OCI-LY7 (cell line): ENCODE measurements around the gene CIAO3. TPM values are rescaled to one million over a fixed set of nuclear protein-coding genes. Genes with fewer than 3 reads are reported as not detected.

Experiments used
- BruUV-seq: library from RNA; stranded (reverse); fragments of 400-500 nt; replicated peaks from 2 replicates; lab custom pipeline; 2021; lab: Mats Ljungman, UMichigan
- CTCF ChIA-PET: fragments of 300-600 bp; sonication (Branson Sonifier 250); formaldehyde crosslinking; loops from one replicate; lab custom pipeline; 2022; ENCODE audit warnings: antibody characterized with exemption; ENCODE audit not compliant: unreplicated experiment; lab: Charles Lee
- POLR2A ChIA-PET: fragments of 300-600 bp; sonication (Branson Sonifier 250); formaldehyde crosslinking; loops from one replicate; lab custom pipeline; 2022; ENCODE audit warnings: antibody characterized with exemption; lab: Charles Lee
- DNase-seq: peaks from one replicate; pipeline ENCODE4 v3.0.0-alpha.2; 2015; ENCODE audit warnings: low spot score
- H2AFZ ChIP-seq: fragments of 200-600 bp; sonication (generic), shearing (Covaris generic); 2 replicates; pipeline ENCODE4 v1.6.1; 2014; ENCODE audit warnings: mild to moderate bottlenecking, antibody characterized with exemption, low read length, moderate library complexity
- H3K27ac ChIP-seq: fragments of 200-600 bp; sonication (generic); 2 replicates; pipeline ENCODE4 v1.5.1; 2014; ENCODE audit warnings: mixed run types, low read depth, mild to moderate bottlenecking, moderate library complexity, low read length, inconsistent platforms; ENCODE audit not compliant: poor library complexity, severe bottlenecking
- H3K36me3 ChIP-seq: fragments of 200-600 bp; sonication (generic); 2 replicates; pipeline ENCODE4 v1.6.1; 2014; ENCODE audit warnings: mild to moderate bottlenecking, antibody characterized with exemption, low read length, moderate library complexity, mixed read lengths; ENCODE audit not compliant: insufficient read depth
- H3K4me1 ChIP-seq: fragments of 200-600 bp; sonication (generic); 2 replicates; pipeline ENCODE4 v1.5.1; 2014; ENCODE audit warnings: mild to moderate bottlenecking, low read length; ENCODE audit not compliant: insufficient read depth, poor library complexity, severe bottlenecking
- H3K4me2 ChIP-seq: fragments of 200-600 bp; sonication (generic); 2 replicates; pipeline ENCODE4 v1.6.1; 2014; ENCODE audit warnings: mild to moderate bottlenecking, low read length
- H3K4me3 ChIP-seq: fragments of 200-600 bp; sonication (generic); 2 replicates; pipeline ENCODE4 v1.5.1; 2014; ENCODE audit warnings: mild to moderate bottlenecking, low read depth, low read length; ENCODE audit not compliant: poor library complexity, severe bottlenecking
- H3K79me2 ChIP-seq: fragments of 200-600 bp; sonication (generic); 2 replicates; pipeline ENCODE4 v1.6.1; 2016; ENCODE audit warnings: low read depth, mild to moderate bottlenecking, low read length, moderate library complexity, mixed read lengths; ENCODE audit not compliant: insufficient read depth
- H3K9me2 ChIP-seq: fragments of 200-600 bp; sonication (generic); 2 replicates; pipeline ENCODE4 v1.6.1; 2016; ENCODE audit warnings: mild to moderate bottlenecking, low read length, mixed read lengths; ENCODE audit not compliant: insufficient read depth
- H3K9me3 ChIP-seq: fragments of 200-600 bp; sonication (generic); 2 replicates; pipeline ENCODE4 v1.6.1; 2014; ENCODE audit warnings: mild to moderate bottlenecking, mixed run types, low read length, mixed read lengths
- H4K20me1 ChIP-seq: fragments of 200-600 bp; sonication (generic); 2 replicates; pipeline ENCODE4 v1.6.1; 2014; ENCODE audit warnings: mild to moderate bottlenecking, antibody characterized with exemption, low read length, moderate library complexity, mixed read lengths; ENCODE audit not compliant: insufficient read depth
- CTCF ChIP-seq: fragments of 200-600 bp; sonication (generic); conservative IDR thresholded peaks from 2 replicates; pipeline ENCODE4 v1.5.1; 2014; ENCODE audit warnings: mild to moderate bottlenecking, antibody characterized with exemption, low read length, moderate library complexity, mixed read lengths
- EZH2phosphoT487 ChIP-seq: fragments of 200-600 bp; sonication (generic); IDR thresholded peaks from 2 replicates; pipeline ENCODE4 v1.6.1; 2018; ENCODE audit warnings: low read depth, borderline replicate concordance, mild to moderate bottlenecking, mixed run types, antibody characterized with exemption, low read length, moderate library complexity, mixed read lengths
- intact Hi-C: fragments of 100-400 bp; cut with micrococcal nuclease; formaldehyde crosslinking; loops from one replicate; pipeline ENCODE4 v1.10.0; 2022; ENCODE audit not compliant: unreplicated experiment
- total RNA-seq, 2 experiments: library from RNA; depleted of rRNA in 1 of 2; stranded (reverse); fragments of >200 nt in 1 of 2; shearing (Covaris generic) in 1 of 2; gene quantifications; 2 replicates each; pipeline ENCODE4 v1.2.3, GENCODE V29; 2014 to 2022

Gene CIAO3
- total RNA-seq, 2 experiments from 2014 or later, result 156 to 169 TPM

DNA sequence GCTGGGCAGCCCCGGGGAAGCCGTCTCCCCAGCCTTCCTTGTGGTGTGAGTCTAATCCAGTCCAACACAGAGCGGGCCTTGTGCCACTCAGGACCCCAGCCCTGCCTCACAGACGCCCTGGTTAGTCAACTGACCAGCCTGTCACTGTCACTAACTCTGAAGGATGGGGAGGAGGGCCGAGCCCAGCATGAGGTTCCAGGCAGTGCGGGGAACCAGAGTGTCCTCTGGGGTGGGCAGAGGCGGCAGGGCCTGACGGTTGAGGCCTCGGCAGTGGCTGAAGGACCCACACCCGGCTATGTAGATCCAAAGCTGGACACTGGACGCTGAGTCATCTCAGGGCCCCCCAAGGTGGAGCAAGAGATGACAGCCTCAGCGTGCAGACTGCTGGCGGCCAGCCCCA lies 38.8 kb upstream of the CIAO3 start:
- no TSS peak for BruUV-seq
- Histone ChIP-seq H3K36me3 (peaks cover 2% of the 10 kb centered on the region; the same call in 1 of the 2 replicates), H3K9me2 (no peaks in the 10 kb centered on the region), H3K4me1 (no peaks in the 10 kb centered on the region), H3K4me2 (no peak overlapping the region), H4K20me1 (no peaks in the 10 kb centered on the region), H3K79me2 (no peaks in the 10 kb centered on the region), H3K9me3 (no peaks in the 10 kb centered on the region), H3K4me3 (no peak overlapping the region), H3K27ac (no peak overlapping the region), H2AFZ (no peak overlapping the region)
- CTCF ChIA-PET, result no interaction called here
- DNase-seq, result no peak
- POLR2A ChIA-PET, result no interaction called here
- intact Hi-C loops, result no loop called here
- TF ChIP-seq CTCF, result no peak
- no peak for TF ChIP-seq EZH2phosphoT487

DNA sequence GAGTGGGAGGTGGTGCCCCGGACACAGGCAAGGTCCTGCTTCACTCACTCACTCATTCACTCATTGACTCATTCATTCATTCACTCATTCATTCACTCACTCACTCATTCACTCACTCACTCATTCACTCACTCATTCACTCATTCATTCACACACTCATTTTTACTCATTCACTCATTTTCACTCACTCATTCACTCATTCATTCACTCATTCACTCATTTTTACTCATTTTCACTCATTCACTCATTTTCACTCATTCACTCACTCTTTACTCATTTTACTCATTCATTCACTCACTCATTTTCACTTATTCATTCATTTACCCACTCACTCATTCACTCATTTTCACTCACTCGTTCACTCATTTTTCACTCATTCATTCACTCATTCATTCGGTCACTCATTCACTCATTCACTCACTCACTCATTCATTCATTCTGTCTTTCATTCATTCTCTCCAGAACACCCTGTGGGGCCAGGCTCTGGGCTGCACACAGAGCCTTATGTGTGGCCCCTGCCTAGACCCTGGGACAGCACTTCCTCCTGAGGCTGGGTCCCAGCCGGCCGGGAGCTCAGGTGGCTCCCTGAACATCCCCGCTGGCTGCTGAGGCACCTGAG lies 38.2 kb upstream of the CIAO3 start:
- BruUV-seq, result no TSS peak
- no peak for TF ChIP-seq CTCF
- no peak for TF ChIP-seq EZH2phosphoT487
- Histone ChIP-seq H3K9me3 (no peaks in the 10 kb centered on the region), H4K20me1 (no peaks in the 10 kb centered on the region), H3K4me2 (no peak overlapping the region), H3K9me2 (no peaks in the 10 kb centered on the region), H3K27ac (no peak overlapping the region), H2AFZ (no peak overlapping the region), H3K79me2 (no peaks in the 10 kb centered on the region), H3K36me3 (no peaks in the 10 kb centered on the region), H3K4me3 (no peak overlapping the region), H3K4me1 (no peaks in the 10 kb centered on the region)
- ChIA-PET CTCF (no interaction called here), POLR2A (no interaction called here)
- DNase-seq, result no peak
- intact Hi-C loops, result no loop called here

- H4K20me1 ChIP-seq, result no peaks in the 10 kb centered on the region
- no peaks in the 10 kb centered on the region for H3K9me2 ChIP-seq
- no peaks in the 10 kb centered on the region for H3K36me3 ChIP-seq
- no TSS peak for BruUV-seq
- H3K4me3 ChIP-seq, result no peak overlapping the region
- no peaks in the 10 kb centered on the region for H3K4me1 ChIP-seq
- H3K9me3 ChIP-seq, result no peaks in the 10 kb centered on the region
- ChIA-PET CTCF (no interaction called here), POLR2A (no interaction called here)
- no peak overlapping the region for H3K27ac ChIP-seq
- intact Hi-C loops, result no loop called here
- DNase-seq, result no peak
- H3K79me2 ChIP-seq, result no peaks in the 10 kb centered on the region
- H2AFZ ChIP-seq, result no peak overlapping the region
- no peak overlapping the region for H3K4me2 ChIP-seq
- TF ChIP-seq CTCF (no peak), EZH2phosphoT487 (no peak)
These were observed 37.6 kb upstream of the CIAO3 start for GRCh38 chr16:778447-778846.
